CD4-positive, alpha-beta T cell (primary cell): ENCODE results near the gene CLIC5. TPM values are rescaled to one million over a fixed set of nuclear protein-coding genes. Genes with fewer than 3 reads are reported as not detected.

Experiments
- ATAC-seq: fragments of 200-7000 bp; cut with Tn5 transposase; one replicate; pipeline ENCODE4 v1.10.0; 2022; ENCODE audit warnings: mild to moderate bottlenecking; ENCODE audit not compliant: poor library complexity
- CTCF ChIA-PET: fragments of 350-600 bp; sonication (Branson Sonifier 250); formaldehyde crosslinking; loops from one replicate; lab custom pipeline; 2021; ENCODE audit warnings: antibody characterized with exemption, inconsistent platforms; lab: Charles Lee
- POLR2A ChIA-PET: fragments of 350-600 bp; sonication (Branson Sonifier 250); formaldehyde crosslinking; loops from one replicate; lab custom pipeline; 2021; ENCODE audit warnings: antibody characterized with exemption, inconsistent platforms; lab: Charles Lee
- DNase-seq, 14 experiments: peaks; one replicate each; pipeline ENCODE4 v3.0.0-alpha.2; 2013 to 2020; ENCODE audit warnings: mixed read lengths in 2 of 14
- H3K27ac ChIP-seq, 2 donors: one replicate each; pipeline versions ENCODE4 v1.5.1 to v1.7.0; 2013; ENCODE audit warnings: low read length in 2 of 2, low read depth in 1 of 2, mild to moderate bottlenecking in 1 of 2
- H3K27me3 ChIP-seq, 2 experiments: 1 replicate in 1 of 2; 2 replicates in 1 of 2; pipeline versions ENCODE4 v1.6.1 to v1.7.0; 2013; ENCODE audit warnings: low read length in 2 of 2, control low read depth in 1 of 2, mild to moderate bottlenecking in 1 of 2, moderate library complexity in 1 of 2; ENCODE audit not compliant: insufficient read depth in 2 of 2, control insufficient read depth in 1 of 2
- H3K36me3 ChIP-seq: one replicate; pipeline ENCODE4 v1.6.1; 2013; ENCODE audit warnings: low read length, control low read depth; ENCODE audit not compliant: insufficient read depth
- H3K4me1 ChIP-seq: one replicate; pipeline ENCODE4 v1.6.1; 2013; ENCODE audit warnings: low read length, control low read depth; ENCODE audit not compliant: insufficient read depth
- H3K4me3 ChIP-seq: one replicate; pipeline ENCODE4 v1.5.1; 2013; ENCODE audit warnings: mild to moderate bottlenecking, low read length, moderate library complexity
- H3K9me3 ChIP-seq, 2 experiments: 1 replicate in 1 of 2; 2 replicates in 1 of 2; pipeline versions ENCODE4 v1.6.1 to v1.7.0; 2013; ENCODE audit warnings: low read length in 2 of 2, mild to moderate bottlenecking in 2 of 2, control low read depth in 1 of 2, moderate library complexity in 1 of 2; ENCODE audit not compliant: control insufficient read depth in 1 of 2, insufficient read depth in 1 of 2
- H3K27ac Mint-ChIP-seq: one replicate; pipeline ENCODE4 v1.8.0; 2020; ENCODE audit warnings: mixed read lengths
- H3K27me3 Mint-ChIP-seq: one replicate; pipeline ENCODE4 v1.8.0; 2021; ENCODE audit warnings: mixed read lengths
- H3K36me3 Mint-ChIP-seq: one replicate; pipeline ENCODE4 v1.8.0; 2021; ENCODE audit warnings: low read depth, mixed read lengths
- H3K4me1 Mint-ChIP-seq: one replicate; pipeline ENCODE4 v1.8.0; 2021; ENCODE audit warnings: low read depth, mixed read lengths
- H3K4me3 Mint-ChIP-seq: one replicate; pipeline ENCODE4 v1.8.0; 2020; ENCODE audit warnings: mild to moderate bottlenecking, mixed read lengths
- H3K9me3 Mint-ChIP-seq: one replicate; pipeline ENCODE4 v1.8.0; 2020; ENCODE audit warnings: mixed read lengths
- CTCF ChIP-seq: fragments of 200-600 bp; IDR thresholded peaks from one replicate; pipeline ENCODE4 v1.8.0; 2022; ENCODE audit warnings: antibody characterized with exemption, mild to moderate bottlenecking
- intact Hi-C, 2 experiments: fragments of 100-400 bp; cut with DNase I in 1 of 2; cut with micrococcal nuclease in 1 of 2; formaldehyde crosslinking; loops; one replicate each; pipeline versions ENCODE4 v1.15.1 to v1.9.0; 2023 to 2025; cut with DNase I, micrococcal nuclease
- total RNA-seq, 174 experiments: library from RNA in 2 of 174; stranded (reverse) in 2 of 174; gene quantifications; one replicate each; pipeline ENCODE4 v1.2.3 and lab custom pipeline; 2021 to 2026

The CLIC5 gene
- total RNA-seq, 2 experiments from 2014 or later, result 2.5 to 2.8 TPM

- CTCF ChIA-PET, result no interaction called here
- Mint-ChIP-seq H3K27ac (no peak overlapping the region), H3K27me3 (peaks cover 12% of the 10 kb centered on the region), H3K36me3 (no peaks in the 10 kb centered on the region), H3K9me3 (no peaks in the 10 kb centered on the region), H3K4me1 (no peaks in the 10 kb centered on the region), H3K4me3 (no peak overlapping the region)
- no peaks in the 10 kb centered on the region for H3K4me1 ChIP-seq
- DNase-seq (no peak), ATAC-seq (no peak)
- TF ChIP-seq CTCF, result no peak
- intact Hi-C loops, result no loop called here
- POLR2A ChIA-PET, result interaction anchor here (1.1 kb wide), 1 partner anchor 12 kb away, joined by 4 read pairs; no protein-coding TSS in a partner anchor
- no peaks in the 10 kb centered on the region for H3K9me3 ChIP-seq
- H3K4me3 ChIP-seq, result no peak overlapping the region
- no peaks in the 10 kb centered on the region for H3K27me3 ChIP-seq
- H3K36me3 ChIP-seq, result no peaks in the 10 kb centered on the region
- H3K27ac ChIP-seq, result no peak overlapping the region
Observed at GRCh38 chr6:46025573-46025972, 9.9 kb upstream of the CLIC5 start.

GRCh38 chr6:46024124-46024769 lies 8.6 kb upstream of the CLIC5 start:
- intact Hi-C loops, result no loop called here
- Histone ChIP-seq H3K9me3 (no peaks in the 10 kb centered on the region), H3K27me3 (no peaks in the 10 kb centered on the region), H3K36me3 (no peaks in the 10 kb centered on the region), H3K27ac (no peak overlapping the region), H3K4me3 (no peak overlapping the region), H3K4me1 (no peaks in the 10 kb centered on the region)
- ChIA-PET POLR2A (no interaction called here), CTCF (no interaction called here)
- Mint-ChIP-seq H3K9me3 (no peaks in the 10 kb centered on the region), H3K27me3 (peaks cover 16% of the 10 kb centered on the region), H3K36me3 (no peaks in the 10 kb centered on the region), H3K4me1 (no peaks in the 10 kb centered on the region), H3K27ac (no peak overlapping the region), H3K4me3 (no peak overlapping the region)
- DNase-seq, result no peak
- ATAC-seq, result no peak
- TF ChIP-seq CTCF, result no peak

DNA sequence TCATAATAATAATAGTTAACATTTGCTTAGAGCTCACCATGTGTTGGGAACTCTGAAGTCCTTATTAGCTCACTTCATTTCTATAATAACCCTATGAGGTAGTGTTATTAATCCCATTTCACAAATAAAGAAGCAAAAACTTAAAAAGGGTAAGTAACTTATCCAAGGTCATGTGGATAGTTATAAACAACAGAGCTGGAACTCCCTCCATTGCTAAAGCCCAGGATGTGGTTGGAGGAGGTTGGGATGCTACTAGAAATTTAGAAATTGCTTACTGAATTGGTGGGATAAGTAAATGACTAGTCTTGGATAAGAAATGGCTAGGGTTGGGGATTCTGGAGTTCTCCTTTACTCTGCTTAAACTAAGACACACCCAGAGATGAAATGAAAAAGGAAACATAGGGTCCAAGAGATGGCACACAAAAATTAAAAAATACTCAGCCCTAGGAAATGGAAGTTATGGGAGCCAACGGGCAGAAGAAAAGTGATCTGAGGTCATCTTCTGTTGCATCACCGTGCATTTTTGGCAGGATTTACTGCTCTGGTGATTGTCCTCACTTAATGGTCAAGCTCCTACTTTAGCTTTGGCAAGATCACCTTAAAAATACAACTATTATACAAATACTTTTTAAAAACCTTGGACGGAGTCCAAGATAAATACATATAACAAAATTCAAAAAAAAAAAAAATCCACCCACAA lies 7.7 kb upstream of the CLIC5 start:
- no peaks in the 10 kb centered on the region for H3K36me3 Mint-ChIP-seq
- DNase-seq (no peak), ATAC-seq (no peak)
- no peaks in the 10 kb centered on the region for H3K36me3 ChIP-seq
- no peak overlapping the region for H3K27ac Mint-ChIP-seq
- H3K4me1 ChIP-seq, result no peaks in the 10 kb centered on the region
- TF ChIP-seq CTCF, result no peak
- H3K27me3 ChIP-seq, result no peaks in the 10 kb centered on the region
- ChIA-PET CTCF (interaction anchor here (1.3 kb wide), 1 partner anchor 11 kb away, joined by 3 read pairs; no protein-coding TSS in a partner anchor), POLR2A (no interaction called here)
- H3K27ac ChIP-seq, result no peak overlapping the region
- H3K4me3 Mint-ChIP-seq, result no peak overlapping the region
- peaks cover 18% of the 10 kb centered on the region for H3K27me3 Mint-ChIP-seq
- H3K4me1 Mint-ChIP-seq, result no peaks in the 10 kb centered on the region
- no peaks in the 10 kb centered on the region for H3K9me3 Mint-ChIP-seq
- intact Hi-C loops, result no loop called here
- H3K9me3 ChIP-seq, result no peaks in the 10 kb centered on the region
- H3K4me3 ChIP-seq, result no peak overlapping the region
